Hematopoietic multipotent progenitor cell treated with erythropoietin and hydrocortisone succinate and interleukin-3 and kit ligand, for 4 days (in vitro differentiated cells): Measurements from ENCODE around the gene CEMIP.

Experiments
- DNase-seq: peaks from one replicate; pipeline ENCODE4 v3.0.0-alpha.2; 2015

The CEMIP gene

GRCh38 chr15:80789296-80789695, 10.1 kb downstream of the CEMIP start:
- DNase-seq, result no peak

DNA sequence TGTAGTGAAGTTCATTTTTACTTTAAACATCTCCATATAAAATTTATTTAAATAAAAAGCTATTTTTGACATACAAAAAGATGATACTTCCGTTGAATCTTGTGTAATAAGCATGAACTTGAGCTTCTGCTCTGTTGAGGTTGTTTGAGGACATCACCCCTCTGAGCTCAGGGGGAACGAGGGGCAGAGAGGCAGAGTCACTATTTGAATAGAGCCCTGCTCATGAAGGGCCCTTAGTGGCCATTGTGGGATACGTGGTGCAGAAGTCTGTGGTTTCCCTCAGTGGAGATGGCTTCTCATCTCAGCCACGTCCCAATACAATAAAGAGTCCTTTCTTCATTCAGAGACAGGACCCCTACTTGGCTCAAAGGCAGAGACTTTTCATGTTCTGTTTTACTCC, 10.6 kb downstream of the CEMIP start:
- DNase-seq, result no peak

- DNase-seq, result no peak
These were observed 11.1 kb downstream of the CEMIP start for GRCh38 chr15:80790236-80790635.

DNA sequence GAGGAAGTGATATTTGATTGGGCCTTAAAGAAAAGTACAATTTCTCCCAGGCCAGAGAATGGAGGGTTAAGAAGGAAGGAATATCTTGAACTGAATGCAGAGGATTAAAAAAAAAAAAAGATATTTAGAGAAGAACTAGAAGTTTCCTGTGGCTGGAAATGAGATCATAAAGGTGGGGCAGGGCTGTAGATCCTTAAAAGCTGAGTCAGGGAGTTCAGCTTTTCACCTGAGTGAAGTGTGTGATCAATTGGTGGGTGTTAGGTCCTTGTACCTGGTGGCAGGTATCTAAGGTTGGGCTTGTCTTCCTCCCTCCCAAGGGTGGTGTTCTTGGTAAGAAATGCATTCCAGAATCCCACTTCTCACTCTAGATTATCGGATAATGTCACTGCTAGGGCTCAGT, 11.8 kb downstream of the CEMIP start:
- no peak for DNase-seq

- DNase-seq, result no peak
These were observed 17.2 kb downstream of the CEMIP start for GRCh38 chr15:80796407-80796806.

- no peak for DNase-seq
These were observed 19.7 kb downstream of the CEMIP start for GRCh38 chr15:80798911-80799310.

DNA sequence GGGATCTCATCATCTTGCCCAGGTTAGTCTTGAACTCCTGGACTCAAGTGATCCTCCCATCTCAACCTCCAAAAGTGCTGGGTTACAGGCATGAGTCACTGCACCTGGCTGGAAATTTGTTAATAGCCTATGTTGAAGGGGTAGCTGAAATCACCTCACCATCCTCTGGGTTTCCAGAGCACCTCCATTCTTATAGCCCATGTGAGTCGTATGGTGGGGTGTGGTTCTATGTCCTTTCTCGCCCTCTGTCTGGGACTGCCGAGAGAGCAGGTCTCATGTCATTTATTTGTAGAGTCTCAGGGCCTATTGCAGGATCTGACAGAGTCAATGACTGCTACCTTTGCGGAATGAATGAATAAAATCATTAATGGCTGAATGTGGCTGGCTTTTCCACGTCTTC, 20.9 kb downstream of the CEMIP start:
- no peak for DNase-seq

GRCh38 chr15:80801891-80802680, 22.9 kb downstream of the CEMIP start:
- no peak for DNase-seq

- no peak for DNase-seq
These were observed 24.7 kb downstream of the CEMIP start for GRCh38 chr15:80803580-80804525.

- no peak for DNase-seq
These were observed 25.9 kb downstream of the CEMIP start for GRCh38 chr15:80804970-80805495.

GRCh38 chr15:80811781-80812315, 32.7 kb downstream of the CEMIP start:
- DNase-seq, result no peak

DNA sequence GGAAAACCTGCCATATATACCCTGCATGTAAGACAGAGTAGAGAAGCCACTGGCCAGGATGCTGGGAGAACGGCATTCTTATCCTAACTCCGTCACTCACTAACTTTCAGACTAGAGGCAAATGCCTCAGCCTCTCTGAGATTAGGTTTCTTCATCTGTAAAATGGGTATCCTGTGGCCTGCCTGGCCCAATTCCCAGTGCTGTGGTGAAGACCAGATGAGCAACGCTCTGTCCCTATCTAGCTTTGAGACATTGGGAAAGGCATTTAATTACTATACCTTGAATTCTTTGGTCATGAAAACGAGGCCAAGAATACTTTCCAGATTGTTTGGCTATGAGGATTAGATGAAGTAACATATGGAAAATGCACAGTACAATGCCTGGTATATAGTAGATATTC, 35.9 kb downstream of the CEMIP start:
- no peak for DNase-seq

DNA sequence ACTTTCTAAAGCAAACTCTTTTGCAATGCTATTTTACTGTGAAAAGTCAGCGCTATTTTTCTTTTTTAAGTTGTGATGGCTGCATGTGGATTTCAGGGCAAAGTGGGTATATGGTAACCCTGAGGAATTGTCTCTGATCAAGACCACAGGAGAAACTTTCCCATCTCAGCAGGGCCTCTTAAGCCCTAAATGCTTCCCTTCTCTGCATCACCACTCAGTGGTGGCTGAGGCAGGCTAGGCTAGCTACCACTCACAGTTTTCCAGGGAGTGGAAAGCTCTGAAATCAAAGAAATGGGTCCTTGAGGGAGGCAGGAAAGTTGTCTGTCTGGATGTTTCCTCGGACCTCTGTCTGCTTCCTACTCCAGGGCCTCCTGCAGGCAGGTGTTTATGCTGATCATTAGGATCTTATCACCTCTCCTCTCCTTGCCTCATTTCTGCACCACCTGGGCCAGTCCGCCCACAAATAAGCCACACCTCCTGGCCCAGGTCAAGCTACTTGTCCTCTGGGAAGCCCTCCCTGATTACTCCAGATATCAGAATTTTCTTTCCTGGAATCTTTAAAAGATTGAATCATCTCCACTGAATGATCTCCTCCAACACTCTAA, 37.0 kb downstream of the CEMIP start:
- no peak for DNase-seq

DNA sequence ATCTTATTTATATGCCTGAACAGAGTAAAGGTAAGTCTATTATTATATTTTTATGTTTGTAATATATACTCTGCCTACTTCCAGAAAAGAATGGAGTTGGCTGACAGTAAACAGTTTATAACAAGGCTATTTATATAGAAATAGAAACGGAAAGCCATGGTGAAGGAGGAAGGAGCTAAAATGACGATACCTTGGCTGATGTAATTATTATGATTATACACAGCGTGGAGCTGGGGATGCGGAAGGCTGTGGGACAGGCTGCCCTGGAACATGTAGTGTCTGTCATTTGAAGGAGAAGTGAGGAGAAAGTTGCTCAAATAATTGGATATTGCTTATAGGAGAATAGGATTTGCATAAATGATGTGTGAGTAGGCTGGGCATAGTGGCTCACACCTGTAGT, 37.8 kb downstream of the CEMIP start:
- no peak for DNase-seq

DNA sequence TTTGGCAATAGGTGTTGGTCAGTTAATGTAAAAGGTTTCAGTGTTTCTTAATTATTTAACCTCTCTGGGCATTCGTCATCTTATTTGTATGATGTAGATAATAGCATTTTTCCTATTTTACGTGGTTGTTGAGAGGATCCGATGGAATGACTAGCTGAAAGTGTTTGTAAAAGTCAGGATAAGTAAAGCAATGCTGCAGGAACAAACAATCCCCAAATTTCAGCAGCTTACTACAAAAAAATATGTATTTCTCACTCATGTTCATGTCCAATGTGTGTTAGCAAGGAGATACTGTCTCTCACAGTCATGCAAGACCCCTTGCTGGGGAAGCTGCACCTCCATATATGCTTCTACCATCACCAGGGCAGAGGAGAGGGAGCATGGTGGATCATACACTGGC, 38.7 kb downstream of the CEMIP start:
- no peak for DNase-seq

DNA sequence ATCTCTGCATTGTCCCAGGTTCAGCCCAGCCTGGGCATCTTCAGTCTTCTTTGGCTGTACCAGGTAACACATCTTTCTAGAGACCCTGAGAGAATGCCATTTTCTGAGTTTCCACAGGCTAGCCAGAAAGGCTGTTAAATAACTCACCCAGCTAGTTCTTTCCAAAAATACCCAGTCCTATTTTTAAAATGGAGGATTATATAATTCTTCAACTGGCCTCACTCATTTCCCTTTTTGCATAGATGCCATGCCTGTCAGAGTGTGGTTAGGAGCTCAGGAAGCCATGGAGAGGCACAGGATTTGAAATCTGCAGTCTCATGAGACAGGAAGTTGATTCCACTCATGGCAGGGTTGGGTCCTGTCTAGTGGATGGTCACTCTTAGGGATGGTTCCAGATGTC, 39.8 kb downstream of the CEMIP start:
- peak; percentile 49 for DNase-seq

GRCh38 chr15:80820092-80820491, 40.9 kb downstream of the CEMIP start:
- no peak for DNase-seq

- DNase-seq, result no peak
These were observed 43.1 kb downstream of the CEMIP start for GRCh38 chr15:80822256-80822655.

DNA sequence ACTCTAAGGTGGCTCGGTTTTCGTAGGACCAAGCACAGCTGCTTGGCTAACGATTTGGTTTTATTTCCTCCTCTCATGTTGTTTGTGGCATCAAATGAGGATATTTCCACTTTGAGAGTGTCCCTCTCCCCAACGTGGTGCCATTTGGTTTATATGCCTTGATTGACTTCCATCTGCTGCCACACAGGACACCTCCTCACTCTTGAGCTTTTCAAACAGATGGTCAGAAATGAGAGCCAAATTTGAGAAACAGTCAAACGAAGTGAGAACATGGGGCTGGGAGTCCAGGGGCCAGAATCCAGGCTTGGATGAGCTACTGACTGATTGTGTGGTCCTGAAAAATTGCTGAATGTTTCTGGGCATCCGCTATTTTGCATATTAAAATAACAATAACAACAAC, 43.5 kb downstream of the CEMIP start:
- DNase-seq, result no peak

GRCh38 chr15:80823120-80823519, 44.0 kb downstream of the CEMIP start:
- no peak for DNase-seq

DNA sequence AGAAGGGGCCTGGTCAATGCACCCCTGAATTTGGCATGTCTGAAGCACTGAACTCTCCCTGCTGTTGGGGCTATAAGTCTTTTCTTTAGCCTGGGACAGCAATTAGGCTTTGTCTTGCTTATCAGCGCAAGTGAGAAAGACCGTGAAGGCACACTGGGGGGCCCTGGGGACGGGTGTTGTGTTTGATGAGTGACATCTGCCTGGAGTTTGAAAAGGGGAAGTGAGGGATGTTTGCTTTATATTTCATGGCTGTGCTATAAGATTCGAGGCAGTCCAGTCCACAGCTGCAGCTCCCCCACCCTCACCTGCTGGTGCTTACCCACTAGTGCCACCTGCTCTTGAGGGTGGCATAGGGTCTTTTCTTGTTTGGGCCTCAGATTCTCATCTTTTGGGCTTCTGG, 44.8 kb downstream of the CEMIP start:
- DNase-seq, result peak; percentile 33

- DNase-seq, result no peak
These were observed 46.3 kb downstream of the CEMIP start for GRCh38 chr15:80825361-80826030.

DNA sequence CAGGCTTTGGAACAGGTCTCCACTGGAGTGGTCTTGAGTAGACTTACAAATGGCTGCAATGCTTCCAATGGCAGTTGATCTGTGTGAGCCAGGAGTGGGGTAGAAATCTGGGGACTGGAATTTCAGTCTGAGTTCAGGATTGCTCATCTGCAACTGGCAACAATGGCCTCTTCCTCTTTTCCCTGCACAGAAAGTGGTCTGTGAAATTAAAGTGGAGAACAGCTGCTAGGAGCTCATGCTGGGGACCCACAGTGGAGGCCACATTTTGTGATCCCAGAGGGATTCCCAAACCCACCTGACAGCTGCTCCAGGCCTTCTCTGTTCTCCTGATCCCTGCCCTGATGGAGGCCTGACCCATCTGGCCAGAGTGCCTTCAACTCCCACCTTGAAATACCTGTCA, 49.6 kb downstream of the CEMIP start:
- no peak for DNase-seq
